CD14-positive monocyte (primary cell): ENCODE data around the gene PFKFB1. TPM values are rescaled to one million over a fixed set of nuclear protein-coding genes. Genes with fewer than 3 reads are reported as not detected.

Experiments
- DNase-seq, 3 donors: peaks; one replicate each; pipeline ENCODE4 v3.0.0-alpha.2; 2011 to 2022
- H2AFZ ChIP-seq: 2 replicates; pipeline ENCODE4 v1.6.0; 2012; ENCODE audit warnings: mild to moderate bottlenecking, low read depth, low read length, inconsistent platforms; ENCODE audit not compliant: insufficient read depth, poor library complexity, severe bottlenecking
- H3K27ac ChIP-seq, 2 donors: 1 replicate in 1 of 2; 2 replicates in 1 of 2; pipeline ENCODE4 v1.5.1; 2012 to 2013; ENCODE audit warnings: low read length in 2 of 2, control low read depth in 1 of 2, inconsistent platforms in 1 of 2, low read depth in 1 of 2, mild to moderate bottlenecking in 1 of 2
- H3K27me3 ChIP-seq, 2 donors: one replicate each; pipeline versions ENCODE4 v1.6.0 to v1.6.1; 2011 to 2013; ENCODE audit warnings: low read length in 2 of 2; ENCODE audit not compliant: control insufficient read depth in 2 of 2, insufficient read depth in 2 of 2
- H3K36me3 ChIP-seq, 2 donors: replicated peaks in 1 of 2; 1 replicate in 1 of 2; 2 replicates in 1 of 2; pipeline versions ENCODE4 v1.5.1 to v1.6.1; 2012 to 2013; ENCODE audit warnings: low read length in 2 of 2, control low read depth in 1 of 2, inconsistent platforms in 1 of 2, mild to moderate bottlenecking in 1 of 2; ENCODE audit not compliant: insufficient read depth in 2 of 2, control insufficient read depth in 1 of 2
- H3K4me1 ChIP-seq, 2 donors: 1 replicate in 1 of 2; 2 replicates in 1 of 2; pipeline versions ENCODE4 v1.5.1 to v1.6.1; 2012 to 2013; ENCODE audit warnings: low read length in 2 of 2, control low read depth in 1 of 2, inconsistent platforms in 1 of 2, mild to moderate bottlenecking in 1 of 2, moderate library complexity in 1 of 2; ENCODE audit not compliant: insufficient read depth in 2 of 2, control insufficient read depth in 1 of 2
- H3K4me2 ChIP-seq: replicated peaks from 2 replicates; pipeline ENCODE3; 2012; ENCODE audit warnings: low read length, moderate library complexity, mild to moderate bottlenecking; ENCODE audit not compliant: poor library complexity, severe bottlenecking; ENCODE audit errors: extremely low read depth
- H3K4me3 ChIP-seq, 3 experiments: fragments of 200-600 bp in 1 of 3; sonication (generic) in 1 of 3; replicated peaks in 1 of 3; 1 replicate in 2 of 3; 2 replicates in 1 of 3; pipeline ENCODE4 v1.5.1; 2011 to 2013; ENCODE audit warnings: low read length in 3 of 3, mild to moderate bottlenecking in 3 of 3, control low read depth in 2 of 3, low read depth in 2 of 3, inconsistent platforms in 1 of 3, moderate library complexity in 1 of 3
- H3K79me2 ChIP-seq: 2 replicates; pipeline ENCODE4 v1.6.0; 2012; ENCODE audit warnings: mild to moderate bottlenecking, control low read depth, inconsistent platforms, low read length, moderate library complexity; ENCODE audit not compliant: insufficient read depth
- H3K9ac ChIP-seq: 2 replicates; pipeline ENCODE4 v1.6.0; 2017; ENCODE audit warnings: low read length, mild to moderate bottlenecking; ENCODE audit not compliant: insufficient read depth, poor library complexity, severe bottlenecking
- H3K9me3 ChIP-seq, 2 donors: replicated peaks in 1 of 2; 1 replicate in 1 of 2; 2 replicates in 1 of 2; pipeline versions ENCODE4 v1.5.1 to v1.6.1; 2012 to 2013; ENCODE audit warnings: low read length in 2 of 2, control low read depth in 1 of 2; ENCODE audit not compliant: control insufficient read depth in 1 of 2, insufficient read depth in 1 of 2
- H4K20me1 ChIP-seq: 2 replicates; pipeline ENCODE4 v1.6.0; 2012; ENCODE audit warnings: mild to moderate bottlenecking, low read length, control low read depth, moderate library complexity; ENCODE audit not compliant: insufficient read depth
- H3K27ac Mint-ChIP-seq, 7 donors: one replicate each; pipeline ENCODE4 v1.8.0; 2020; ENCODE audit warnings: mild to moderate bottlenecking in 7 of 7, mixed read lengths in 7 of 7, moderate library complexity in 6 of 7, inconsistent platforms in 2 of 7
- H3K27me3 Mint-ChIP-seq, 3 donors: one replicate each; pipeline ENCODE4 v1.8.0; 2021 to 2022; ENCODE audit warnings: low read depth in 3 of 3, mild to moderate bottlenecking in 3 of 3, mixed read lengths in 3 of 3, moderate library complexity in 3 of 3, inconsistent platforms in 1 of 3
- H3K36me3 Mint-ChIP-seq, 2 donors: one replicate each; pipeline ENCODE4 v1.8.0; 2020; ENCODE audit warnings: mixed read lengths in 2 of 2, inconsistent platforms in 1 of 2, mild to moderate bottlenecking in 1 of 2
- H3K4me1 Mint-ChIP-seq: one replicate; pipeline ENCODE4 v1.8.0; 2020; ENCODE audit warnings: mild to moderate bottlenecking, mixed read lengths
- H3K4me3 Mint-ChIP-seq, 2 donors: one replicate each; pipeline ENCODE4 v1.8.0; 2020; ENCODE audit warnings: mild to moderate bottlenecking in 2 of 2, mixed read lengths in 2 of 2, moderate library complexity in 1 of 2
- H3K9me3 Mint-ChIP-seq, 7 donors: one replicate each; pipeline ENCODE4 v1.8.0; 2020 to 2022; ENCODE audit warnings: mixed read lengths in 7 of 7, mild to moderate bottlenecking in 6 of 7, moderate library complexity in 6 of 7, inconsistent platforms in 2 of 7
- WGBS: methylation state at CpG from one replicate; pipeline ENCODE4 v1.1.5; 2013; ENCODE audit warnings: missing lambda C conversion rate; ENCODE audit not compliant: insufficient coverage; 5-methylcytosine and 5-hydroxymethylcytosine counted together
- intact Hi-C, 2 donors: fragments of 100-400 bp; cut with micrococcal nuclease; formaldehyde crosslinking; loops; one replicate each; pipeline versions ENCODE4 v1.15.0 to v1.15.1; 2023
- polyA plus RNA-seq, 3 donors: library from polyadenylated mRNA; depleted of rRNA in 1 of 3; unstranded in 2 of 3; stranded (reverse) in 1 of 3; fragments of 300-500 nt in 2 of 3; fragments of >200 nt in 1 of 3; fragmentation: Illumina TruSeq in 2 of 3; gene quantifications; 1 replicate in 2 of 3; 2 replicates in 1 of 3; pipeline ENCODE4 v1.2.3, GENCODE V29; 2012 to 2021
- TF ChIP-seq, protein P1 (sequence below): fragments of 200-600 bp; IDR thresholded peaks from one replicate; pipeline ENCODE4 v1.8.0; 2022; ENCODE audit warnings: antibody characterized with exemption, mild to moderate bottlenecking

PFKFB1 gene
- polyA plus RNA-seq, 3 donors: 0.11 to 0.21 TPM; not detected in 1

GRCh38 chrX:55026840-55027239 is 32.9 kb upstream of the PFKFB1 start:
- 94% methylated on average over 2 of the region's 2 CpGs for WGBS
- peaks cover 0 to 9% (median 0%) of the 10 kb centered on the region in 3 donors for H3K27me3 Mint-ChIP-seq

GRCh38 chrX:55026143-55026542 is 32.2 kb upstream of the PFKFB1 start:
- Mint-ChIP-seq H3K4me1 (no peaks in the 10 kb centered on the region), H3K27ac (no peak overlapping the region), H3K27me3 (peaks cover 0 to 9% (median 0%) of the 10 kb centered on the region in 3 donors), H3K4me3 (no peak overlapping the region), H3K36me3 (no peaks in the 10 kb centered on the region), H3K9me3 (peaks cover 0 to 5% (median 0%) of the 10 kb centered on the region in 7 donors)
- Histone ChIP-seq H3K9me3 (no peaks in the 10 kb centered on the region), H3K27me3 (no peaks in the 10 kb centered on the region), H3K4me1 (no peaks in the 10 kb centered on the region), H3K79me2 (no peaks in the 10 kb centered on the region), H4K20me1 (no peaks in the 10 kb centered on the region), H3K4me3 (no peak overlapping the region), H3K27ac (no peak overlapping the region), H3K4me2 (no peak overlapping the region), H3K9ac (no peak overlapping the region), H3K36me3 (no peaks in the 10 kb centered on the region), H2AFZ (no peak overlapping the region)
- TF ChIP-seq, protein P1, sequence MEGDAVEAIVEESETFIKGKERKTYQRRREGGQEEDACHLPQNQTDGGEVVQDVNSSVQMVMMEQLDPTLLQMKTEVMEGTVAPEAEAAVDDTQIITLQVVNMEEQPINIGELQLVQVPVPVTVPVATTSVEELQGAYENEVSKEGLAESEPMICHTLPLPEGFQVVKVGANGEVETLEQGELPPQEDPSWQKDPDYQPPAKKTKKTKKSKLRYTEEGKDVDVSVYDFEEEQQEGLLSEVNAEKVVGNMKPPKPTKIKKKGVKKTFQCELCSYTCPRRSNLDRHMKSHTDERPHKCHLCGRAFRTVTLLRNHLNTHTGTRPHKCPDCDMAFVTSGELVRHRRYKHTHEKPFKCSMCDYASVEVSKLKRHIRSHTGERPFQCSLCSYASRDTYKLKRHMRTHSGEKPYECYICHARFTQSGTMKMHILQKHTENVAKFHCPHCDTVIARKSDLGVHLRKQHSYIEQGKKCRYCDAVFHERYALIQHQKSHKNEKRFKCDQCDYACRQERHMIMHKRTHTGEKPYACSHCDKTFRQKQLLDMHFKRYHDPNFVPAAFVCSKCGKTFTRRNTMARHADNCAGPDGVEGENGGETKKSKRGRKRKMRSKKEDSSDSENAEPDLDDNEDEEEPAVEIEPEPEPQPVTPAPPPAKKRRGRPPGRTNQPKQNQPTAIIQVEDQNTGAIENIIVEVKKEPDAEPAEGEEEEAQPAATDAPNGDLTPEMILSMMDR: no peak
- intact Hi-C loops: no loop called here
- DNase-seq: no peak

More at GRCh38 chrX:55026840-55027239, 32.9 kb upstream of the PFKFB1 start:
- no peak overlapping the region for H3K4me2 ChIP-seq
- H3K9me3 Mint-ChIP-seq: peaks cover 0 to 5% (median 0%) of the 10 kb centered on the region in 7 donors
- TF ChIP-seq, protein P1: no peak
- no peak overlapping the region for H3K9ac ChIP-seq
- H3K4me1 ChIP-seq: no peaks in the 10 kb centered on the region
- H3K27me3 ChIP-seq: no peaks in the 10 kb centered on the region
- no peaks in the 10 kb centered on the region for H3K36me3 ChIP-seq
- no peaks in the 10 kb centered on the region for H4K20me1 ChIP-seq
- H2AFZ ChIP-seq: no peak overlapping the region
- no peak for DNase-seq
- no peak overlapping the region for H3K4me3 ChIP-seq
- no peaks in the 10 kb centered on the region for H3K79me2 ChIP-seq
- H3K4me3 Mint-ChIP-seq: no peak overlapping the region
- peak overlapping the region in 1 of 7 donors; percentile 7 for H3K27ac Mint-ChIP-seq
- H3K4me1 Mint-ChIP-seq: no peaks in the 10 kb centered on the region
- H3K9me3 ChIP-seq: no peaks in the 10 kb centered on the region
- no peaks in the 10 kb centered on the region for H3K36me3 Mint-ChIP-seq
- H3K27ac ChIP-seq: no peak overlapping the region
- intact Hi-C loops: no loop called here
